WERI-Rb-1 (cell line): Measurements from ENCODE around the gene KRR1.

ENCODE experiments used
- DNase-seq: peaks from one replicate; pipeline ENCODE4 v3.0.0-alpha.2; 2020
- H3K27ac ChIP-seq: fragments of 250-450 bp; sonication (Bioruptor Pico); 2 replicates; pipeline ENCODE4 v1.5.1; 2020; ENCODE audit warnings: mild to moderate bottlenecking, moderate library complexity
- H3K27me3 ChIP-seq: fragments of 250-450 bp; sonication (Bioruptor Pico); 2 replicates; pipeline ENCODE4 v1.5.1; 2021; ENCODE audit warnings: mild to moderate bottlenecking, low read depth, moderate library complexity; ENCODE audit not compliant: insufficient read depth, severe bottlenecking
- H3K36me3 ChIP-seq: fragments of 250-450 bp; sonication (Bioruptor Pico); 2 replicates; pipeline ENCODE4 v1.5.1; 2020; ENCODE audit warnings: mild to moderate bottlenecking, moderate library complexity
- H3K4me3 ChIP-seq: 2 replicates; pipeline ENCODE4 v1.5.1; 2011; ENCODE audit warnings: low read depth, mild to moderate bottlenecking, control low read depth, low read length
- H3K9me3 ChIP-seq: fragments of 250-450 bp; sonication (Bioruptor Pico); 2 replicates; pipeline ENCODE4 v1.5.1; 2021; ENCODE audit warnings: mild to moderate bottlenecking, moderate library complexity; ENCODE audit not compliant: severe bottlenecking
- TF ChIP-seq, protein P1 (sequence below): IDR thresholded peaks from 2 replicates; pipeline ENCODE4 v1.5.1; 2011; ENCODE audit warnings: low read depth, mild to moderate bottlenecking, control low read depth, inconsistent platforms, low read length

KRR1 gene

DNA sequence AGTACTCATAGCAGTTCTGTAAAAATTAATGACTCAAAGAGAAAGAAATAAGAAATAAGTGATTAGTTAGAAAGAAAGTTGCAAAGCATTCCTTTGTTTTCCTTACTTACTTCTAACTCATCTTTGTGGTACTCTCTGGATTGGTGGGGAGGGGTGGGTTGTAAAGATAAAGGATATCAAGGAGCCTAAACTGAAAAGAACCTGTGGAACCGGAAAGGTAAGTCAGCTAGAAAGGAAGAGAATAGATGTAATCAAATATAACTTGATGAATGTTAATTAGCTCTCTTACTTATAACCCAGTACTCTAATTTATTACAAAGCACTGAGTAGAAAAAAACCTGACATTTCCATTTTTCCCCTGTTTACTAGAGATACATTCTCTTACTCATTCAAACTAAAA, 37.5 kb upstream of the KRR1 start:
- Histone ChIP-seq H3K4me3 (no peak overlapping the region), H3K27me3 (no peaks in the 10 kb centered on the region), H3K36me3 (no peaks in the 10 kb centered on the region), H3K9me3 (no peaks in the 10 kb centered on the region), H3K27ac (no peak overlapping the region)
- TF ChIP-seq, protein P1, sequence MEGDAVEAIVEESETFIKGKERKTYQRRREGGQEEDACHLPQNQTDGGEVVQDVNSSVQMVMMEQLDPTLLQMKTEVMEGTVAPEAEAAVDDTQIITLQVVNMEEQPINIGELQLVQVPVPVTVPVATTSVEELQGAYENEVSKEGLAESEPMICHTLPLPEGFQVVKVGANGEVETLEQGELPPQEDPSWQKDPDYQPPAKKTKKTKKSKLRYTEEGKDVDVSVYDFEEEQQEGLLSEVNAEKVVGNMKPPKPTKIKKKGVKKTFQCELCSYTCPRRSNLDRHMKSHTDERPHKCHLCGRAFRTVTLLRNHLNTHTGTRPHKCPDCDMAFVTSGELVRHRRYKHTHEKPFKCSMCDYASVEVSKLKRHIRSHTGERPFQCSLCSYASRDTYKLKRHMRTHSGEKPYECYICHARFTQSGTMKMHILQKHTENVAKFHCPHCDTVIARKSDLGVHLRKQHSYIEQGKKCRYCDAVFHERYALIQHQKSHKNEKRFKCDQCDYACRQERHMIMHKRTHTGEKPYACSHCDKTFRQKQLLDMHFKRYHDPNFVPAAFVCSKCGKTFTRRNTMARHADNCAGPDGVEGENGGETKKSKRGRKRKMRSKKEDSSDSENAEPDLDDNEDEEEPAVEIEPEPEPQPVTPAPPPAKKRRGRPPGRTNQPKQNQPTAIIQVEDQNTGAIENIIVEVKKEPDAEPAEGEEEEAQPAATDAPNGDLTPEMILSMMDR = no peak
- no peak for DNase-seq

DNA sequence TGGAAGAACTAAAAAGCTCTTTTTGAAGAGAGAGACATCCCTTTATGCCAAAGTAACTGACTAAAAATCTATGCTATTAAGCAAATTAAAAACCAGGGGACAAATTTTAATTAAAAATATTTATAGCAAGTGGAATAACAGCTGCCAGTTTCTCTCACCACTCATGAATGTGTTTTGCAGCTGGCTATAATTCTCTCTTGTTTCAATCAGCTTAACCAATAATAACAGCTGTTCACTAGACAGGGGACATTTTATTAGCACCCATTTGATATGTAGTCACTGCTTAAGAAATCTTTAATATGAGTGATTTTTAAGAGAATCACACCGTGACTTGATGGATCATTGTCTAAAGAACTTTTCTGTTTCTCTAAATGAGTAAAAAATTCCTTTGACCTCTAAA, 34.2 kb upstream of the KRR1 start:
- DNase-seq = no peak
- Histone ChIP-seq H3K36me3 (no peaks in the 10 kb centered on the region), H3K9me3 (no peaks in the 10 kb centered on the region), H3K27ac (no peak overlapping the region), H3K4me3 (no peak overlapping the region), H3K27me3 (no peaks in the 10 kb centered on the region)
- TF ChIP-seq, protein P1 = no peak

DNA sequence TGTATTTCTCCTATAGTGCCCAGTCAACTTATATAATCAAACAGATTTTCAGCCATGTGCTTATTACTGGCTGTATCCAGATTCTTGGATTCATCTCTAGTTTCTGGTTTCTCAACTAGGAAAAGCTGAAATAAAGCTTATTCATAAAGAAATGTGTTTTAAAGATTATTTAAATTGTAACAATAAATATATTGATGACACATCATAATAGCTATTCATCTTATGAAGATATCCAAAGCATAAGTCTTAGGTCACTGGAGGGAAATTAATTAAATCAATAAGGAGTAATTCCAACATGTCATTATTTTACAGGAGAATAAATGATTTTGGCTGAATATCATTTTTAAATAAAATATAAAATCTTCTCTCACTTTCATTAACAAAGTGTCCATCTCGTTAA, 32.1 kb upstream of the KRR1 start:
- H3K27me3 ChIP-seq = no peaks in the 10 kb centered on the region
- TF ChIP-seq, protein P1 = no peak
- no peak overlapping the region for H3K4me3 ChIP-seq
- no peaks in the 10 kb centered on the region for H3K36me3 ChIP-seq
- no peaks in the 10 kb centered on the region for H3K9me3 ChIP-seq
- DNase-seq = no peak
- no peak overlapping the region for H3K27ac ChIP-seq

DNA sequence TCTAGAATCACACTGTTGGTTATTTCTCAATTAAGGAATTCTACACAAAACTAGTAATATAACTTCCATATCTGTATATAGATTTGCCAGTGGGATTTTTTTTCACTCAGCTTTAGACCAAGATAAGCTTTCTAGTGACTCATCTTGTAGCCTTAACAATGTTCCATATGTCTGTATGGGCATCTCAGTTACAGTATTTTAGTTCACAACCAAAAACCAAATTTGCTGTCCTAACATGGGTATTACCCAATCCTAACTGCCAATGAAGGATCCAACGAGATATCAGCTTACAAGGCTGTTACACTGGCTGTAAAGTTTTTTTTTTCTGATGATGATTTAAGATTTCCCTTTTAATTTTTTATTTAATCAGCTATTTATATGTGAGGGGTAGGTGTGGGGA, 31.5 kb upstream of the KRR1 start:
- TF ChIP-seq, protein P1 = no peak
- H3K27me3 ChIP-seq = no peaks in the 10 kb centered on the region
- H3K9me3 ChIP-seq = no peaks in the 10 kb centered on the region
- no peaks in the 10 kb centered on the region for H3K36me3 ChIP-seq
- no peak for DNase-seq
- H3K4me3 ChIP-seq = no peak overlapping the region
- no peak overlapping the region for H3K27ac ChIP-seq

DNA sequence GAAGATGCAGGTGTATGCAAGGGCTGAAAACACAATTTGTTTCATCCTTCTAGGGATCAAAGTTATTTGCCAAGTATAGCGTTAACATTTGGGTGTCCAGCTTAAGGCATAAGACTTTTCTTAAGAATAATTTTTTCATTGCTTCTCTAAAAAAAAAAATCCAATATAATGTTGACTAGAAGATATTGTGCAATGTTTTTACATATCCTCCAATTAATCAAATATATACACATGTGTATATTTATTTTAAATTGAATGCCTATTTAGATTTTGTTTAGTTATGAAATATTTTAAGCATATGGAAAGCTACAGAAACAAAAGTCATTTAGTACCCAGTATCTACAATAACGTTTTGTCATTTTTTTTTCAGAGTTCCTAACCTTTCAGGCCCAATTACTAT, 28.5 kb upstream of the KRR1 start:
- no peaks in the 10 kb centered on the region for H3K9me3 ChIP-seq
- H3K36me3 ChIP-seq = no peaks in the 10 kb centered on the region
- DNase-seq = no peak
- H3K4me3 ChIP-seq = no peak overlapping the region
- TF ChIP-seq, protein P1 = no peak
- H3K27ac ChIP-seq = no peak overlapping the region
- H3K27me3 ChIP-seq = no peaks in the 10 kb centered on the region

DNA sequence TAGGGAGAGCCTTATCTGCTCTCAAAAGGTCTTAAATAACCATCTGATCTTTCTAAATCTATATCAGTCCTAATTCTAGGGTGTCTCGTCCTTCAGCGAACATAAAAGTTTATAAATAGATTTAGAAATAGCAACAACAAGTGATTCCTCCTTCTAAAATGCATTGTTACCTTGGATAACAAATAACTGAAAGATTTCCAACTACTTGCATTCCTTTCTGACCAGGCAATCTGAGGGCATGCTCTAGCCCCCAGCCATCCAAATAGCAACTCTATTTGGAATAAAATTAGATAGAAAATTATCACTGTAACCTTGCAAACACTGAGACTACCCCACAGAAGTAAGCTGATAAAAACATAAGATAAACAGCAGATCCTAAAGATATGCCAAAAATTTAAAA, 21.8 kb upstream of the KRR1 start:
- no peaks in the 10 kb centered on the region for H3K27me3 ChIP-seq
- no peak overlapping the region for H3K27ac ChIP-seq
- H3K36me3 ChIP-seq = no peaks in the 10 kb centered on the region
- no peak overlapping the region for H3K4me3 ChIP-seq
- H3K9me3 ChIP-seq = no peaks in the 10 kb centered on the region
- DNase-seq = no peak
- TF ChIP-seq, protein P1 = no peak
